ENCODE measurements around the gene BRSK1. TPM values are rescaled to one million over a fixed set of nuclear protein-coding genes. Genes with fewer than 3 reads are reported as not detected.

The BRSK1 gene
- total and polyA plus RNA-seq, 10 of the 15 experiments (the other 5 are each of a cell fraction or from before 2014, with no cell fraction given), result 0.03 to 0.76 (median 0.25) TPM; not detected in 4

- 0 out of 2 replicates have a peak, but pooled peaks have one; percentile 32 for TF ChIP-seq ZNF592 (IDR thresholded peaks at IDR 0.05)
- TF ChIP-seq POLR2A (IDR thresholded peaks at IDR 0.05; ENCODE audit: low read depth, low read length), result peak; percentile 89
- TF ChIP-seq CREM (IDR thresholded peaks at IDR 0.05; ENCODE audit: low read depth), result peak; percentile 76
- TF ChIP-seq SREBF1 (IDR thresholded peaks at IDR 0.05; ENCODE audit: low read length), result no peak; the same call in 1 of the 2 replicates
- no peak for TF ChIP-seq NFYA (IDR thresholded peaks at IDR 0.05; ENCODE audit: borderline replicate concordance, low read depth, low read length)
Observed at GRCh38 chr19:55258828-55259539, 24.8 kb upstream of the BRSK1 start, which contains the start of gene PPP6R1 (continued).

GRCh38 chr19:55259540-55260210, 24.1 kb upstream of the BRSK1 start:
- H3K36me3 ChIP-seq (ENCODE audit: control insufficient read depth in 2 of 2, insufficient read depth in 2 of 2, low read length in 1 of 2), result no peaks in the 10 kb centered on the region; a peak in 2 of 4 replicates
- ChIA-PET POLR2A (interaction anchor here (0.6 to 2.4 kb wide), 13 partner anchors 9 to 411 kb away, joined by 3 to 39 read pairs (median 3); partner anchors contain the start of genes HSPBP1, KMT5C and ZNF784), SMC1A (ENCODE audit: uncharacterized antibody, unreplicated experiment) (interaction anchor here (0.8 to 3.1 kb wide), 6 partner anchors 12 to 143 kb away, joined by 3 to 25 read pairs (median 5); partner anchors contain the start of genes HSPBP1, KMT5C and PPP1R12C), CTCF (interaction anchor here (0.6 to 2.1 kb wide), 9 partner anchors 13 to 374 kb away, joined by 3 to 8 read pairs (median 4); partner anchors contain the start of gene TMEM238), RAD21 (ENCODE audit: unreplicated experiment) (interaction anchor here (0.8 to 1.8 kb wide), 7 partner anchors 9 to 125 kb away, joined by 3 to 13 read pairs (median 5); partner anchors contain the start of genes HSPBP1, KMT5C and TMEM238)
- no peak for ATAC-seq
- DNase-seq (ENCODE audit: low read depth, low spot score), result no peak
- intact Hi-C loops (cut with micrococcal nuclease; ENCODE audit: unreplicated experiment) (loop anchor here (1.0 to 10.0 kb wide), 2 partner anchors 17 to 125 kb away; partner anchors contain the start of genes RPL28 and TMEM238), in situ Hi-C loops (cut with MboI) (no loop called here)
- WGBS (ENCODE audit: insufficient coverage, insufficient replicate concordance, low lambda C conversion rate, missing lambda C conversion rate), result 32% methylated on average over 29 of the region's 29 CpGs
- peak overlapping the region; percentile 97 for H2AFZ ChIP-seq (ENCODE audit: control insufficient read depth, low read depth, low read length)
- no peaks in the 10 kb centered on the region for H3K27me3 ChIP-seq (replicated peaks in 1 of 2; ENCODE audit: control insufficient read depth in 2 of 2, insufficient read depth in 2 of 2, low read length in 1 of 2)
- no peaks in the 10 kb centered on the region for H3K9me3 ChIP-seq (replicated peaks; ENCODE audit: control insufficient read depth, insufficient read depth, low read length)
- peak overlapping the region; percentile 95 for H3K9ac ChIP-seq (ENCODE audit: control insufficient read depth, insufficient read depth, low read length)
- H3K79me2 ChIP-seq (ENCODE audit: control insufficient read depth, insufficient read depth, low read length), result peaks cover 43% of the 10 kb centered on the region
- H3K4me2 ChIP-seq (ENCODE audit: control insufficient read depth, insufficient read depth), result peak overlapping the region; percentile 90
- peak overlapping the region; percentile 96 for H3K27ac ChIP-seq (ENCODE audit: control insufficient read depth, insufficient read depth)
- BruUV-seq (replicated peaks), result TSS peak; percentile 98
- H3K4me1 ChIP-seq (ENCODE audit: control insufficient read depth, insufficient read depth, low read length), result peaks cover 7% of the 10 kb centered on the region
- peak overlapping the region; percentile 95 for H3K4me3 ChIP-seq
- H4K20me1 ChIP-seq (ENCODE audit: control insufficient read depth, insufficient read depth), result peaks cover 7% of the 10 kb centered on the region; the same call in 1 of the 2 replicates
- no peak for FAIRE-seq
- TF ChIP-seq WRNIP1 (IDR thresholded peaks at IDR 0.05; ENCODE audit: borderline replicate concordance, low read depth, low read length) (no peak), BCLAF1 (IDR thresholded peaks at IDR 0.05) (no peak), ZSCAN29 (IDR thresholded peaks at IDR 0.05) (no peak), SP1 (IDR thresholded peaks at IDR 0.05; ENCODE audit: low read depth, low read length) (no peak), USF1 (IDR thresholded peaks at IDR 0.05; ENCODE audit: borderline replicate concordance, extremely low read length, insufficient read depth, low read depth, low read length) (no peak), NFXL1 (IDR thresholded peaks at IDR 0.05; ENCODE audit: borderline replicate concordance) (no peak)
